K562 (cell line): ENCODE data around the gene RESP18. TPM values are rescaled to one million over a fixed set of nuclear protein-coding genes. Genes with fewer than 3 reads are reported as not detected.

Experiments
- ATAC-seq: fragments of 200-7000 bp; cut with Tn5 transposase; 3 replicates; pipeline ENCODE4 v1.9.1; 2020; ENCODE audit warnings: moderate library complexity
- BruUV-seq: library from RNA; stranded (reverse); fragments of 400-500 nt; replicated peaks from 2 replicates; lab custom pipeline; 2021; lab: Mats Ljungman, UMichigan
- CTCF ChIA-PET: fragments of 300-600 bp; formaldehyde crosslinking; extraction: SDS; loops from one replicate; lab custom pipeline; 2021; ENCODE audit warnings: low intra/inter-chr PET ratio; lab: Yijun Ruan, JAX
- POLR2A ChIA-PET: fragments of 300-600, 350-650 bp; sonication (Branson Sonifier 250); formaldehyde crosslinking; extraction: SDS; loops from one replicate; lab custom pipeline; 2021; ENCODE audit warnings: antibody characterized with exemption, inconsistent platforms; lab: Yijun Ruan, JAX
- DNase-seq, 4 experiments: peaks; one replicate each; pipeline versions ENCODE4 v3.0.0 to v3.0.0-alpha.2; 2011 to 2018; ENCODE audit warnings: low spot score in 3 of 4, mixed read lengths in 3 of 4; ENCODE audit errors: extremely low read depth in 1 of 4
- FAIRE-seq: peaks from 2 replicates; lab custom pipeline; 2011; peaks lifted over from hg19 to GRCh38; lab: Jason Lieb, UNC
- H2AFZ ChIP-seq: 2 replicates; pipeline ENCODE4 v1.6.0; 2011; ENCODE audit warnings: low read depth, low read length, control low read depth, inconsistent platforms
- H3K27ac ChIP-seq: fragments of 200-600 bp; 3 replicates; pipeline ENCODE4 v1.8.0; 2011; ENCODE audit warnings: low read depth, mild to moderate bottlenecking, control low read depth, inconsistent platforms, low read length, moderate library complexity, mixed read lengths; ENCODE audit errors: extremely low read depth
- H3K27me3 ChIP-seq, 2 experiments: fragments of 300-600 bp in 1 of 2; 2 replicates in 1 of 2; 3 replicates in 1 of 2; pipeline versions ENCODE4 v1.6.0 to v1.8.0; 2011; ENCODE audit warnings: inconsistent platforms in 2 of 2, low read length in 2 of 2, mild to moderate bottlenecking in 1 of 2, mixed read lengths in 1 of 2, moderate library complexity in 1 of 2; ENCODE audit not compliant: control insufficient read depth in 2 of 2, insufficient read depth in 2 of 2
- H3K36me3 ChIP-seq: fragments of 300-600 bp; 3 replicates; pipeline ENCODE4 v1.8.0; 2011; ENCODE audit warnings: mild to moderate bottlenecking, low read length, inconsistent platforms; ENCODE audit not compliant: control insufficient read depth, insufficient read depth
- H3K4me1 ChIP-seq, 2 experiments: fragments of 200-600 bp in 1 of 2; replicated peaks in 1 of 2; 2 replicates in 1 of 2; 3 replicates in 1 of 2; pipeline versions ENCODE4 v1.5.1 to v1.8.0; 2011; ENCODE audit warnings: inconsistent platforms in 2 of 2, low read length in 2 of 2, mild to moderate bottlenecking in 1 of 2, mixed read lengths in 1 of 2, moderate library complexity in 1 of 2; ENCODE audit not compliant: control insufficient read depth in 2 of 2, insufficient read depth in 2 of 2
- H3K4me2 ChIP-seq: 2 replicates; pipeline ENCODE4 v1.6.1; 2011; ENCODE audit warnings: low read length, control low read depth, inconsistent platforms, mixed read lengths; ENCODE audit not compliant: insufficient read depth
- H3K4me3 ChIP-seq: fragments of 200-600 bp; sonication (generic), shearing (Covaris generic); 2 replicates; pipeline ENCODE4 v1.5.1; 2016; ENCODE audit warnings: control low read depth, inconsistent platforms
- H3K79me2 ChIP-seq: fragments of 200-600 bp; 3 replicates; pipeline ENCODE4 v1.8.0; 2011; ENCODE audit warnings: low read length, inconsistent platforms; ENCODE audit not compliant: control insufficient read depth, insufficient read depth
- H3K9ac ChIP-seq, 2 experiments: 2 replicates each; pipeline versions ENCODE4 v1.6.0 to v1.6.1; 2011; ENCODE audit warnings: low read depth in 2 of 2, low read length in 2 of 2, control low read depth in 1 of 2, inconsistent platforms in 1 of 2, mild to moderate bottlenecking in 1 of 2, mixed read lengths in 1 of 2; ENCODE audit not compliant: insufficient read depth in 1 of 2
- H3K9me1 ChIP-seq: one replicate; pipeline ENCODE4 v1.6.0; 2011; ENCODE audit warnings: inconsistent platforms, mild to moderate bottlenecking, low read length, moderate library complexity; ENCODE audit not compliant: control insufficient read depth, insufficient read depth
- H3K9me3 ChIP-seq: replicated peaks from 2 replicates; pipeline ENCODE4 v1.5.1; 2011; ENCODE audit warnings: low read depth, low read length, inconsistent platforms; ENCODE audit not compliant: control insufficient read depth, insufficient read depth
- H4K20me1 ChIP-seq: replicated peaks from 2 replicates; pipeline ENCODE4 v1.6.1; 2011; ENCODE audit warnings: low read length, inconsistent platforms, mixed read lengths; ENCODE audit not compliant: control insufficient read depth, insufficient read depth
- BRCA1 ChIP-seq, 2 experiments: fragments of 450-650 bp in 1 of 2; sonication (generic) in 1 of 2; formaldehyde crosslinking in 1 of 2; IDR thresholded peaks; 2 replicates each; pipeline versions ENCODE4 v1.5.0 to v1.6.1; 2017 to 2020; ENCODE audit warnings: mild to moderate bottlenecking in 1 of 2, missing genetic modification reagents in 1 of 2
- CHD2 ChIP-seq: IDR thresholded peaks from 2 replicates; pipeline ENCODE4 v1.6.1; 2011; ENCODE audit warnings: low read depth, low read length
- CXXC5 ChIP-seq: fragments of 250-450 bp; sonication (Bioruptor Pico); IDR thresholded peaks from 2 replicates; pipeline ENCODE4 v1.8.0; 2022; ENCODE audit warnings: inconsistent platforms, mild to moderate bottlenecking, moderate library complexity
- IFI16 ChIP-seq: fragments of 250-450 bp; sonication (Bioruptor Pico); IDR thresholded peaks from 2 replicates; pipeline ENCODE4 v2.1.2; 2022; ENCODE audit warnings: mild to moderate bottlenecking, inconsistent platforms
- NELFE ChIP-seq: IDR thresholded peaks from 2 replicates; pipeline ENCODE4 v1.6.1; 2011; ENCODE audit warnings: mild to moderate bottlenecking; ENCODE audit not compliant: insufficient read depth, insufficient read length
- PTTG1 ChIP-seq: fragments of 450-650 bp; IDR thresholded peaks from 2 replicates; pipeline ENCODE4 v1.6.1; 2016; ENCODE audit warnings: low read depth, mild to moderate bottlenecking, missing genetic modification characterization, missing compliant biosample characterization
- RBM39 ChIP-seq: fragments of 200-400 bp; formaldehyde crosslinking; optimal IDR thresholded peaks from 2 replicates; pipeline ENCODE3; 2018; ENCODE audit warnings: low read depth, low read length
- SREBF2 ChIP-seq: sonication (generic); formaldehyde crosslinking; IDR thresholded peaks from 2 replicates; pipeline ENCODE4 v1.4.0; 2020; ENCODE audit warnings: mild to moderate bottlenecking, missing genetic modification reagents
- TCF3 ChIP-seq: sonication (generic); formaldehyde crosslinking; IDR thresholded peaks from 2 replicates; pipeline ENCODE4 v1.4.0; 2020; ENCODE audit warnings: mild to moderate bottlenecking, missing genetic modification reagents
- ZFP91 ChIP-seq: sonication (generic); formaldehyde crosslinking; IDR thresholded peaks from 2 replicates; pipeline ENCODE4 v1.8.0; 2022; ENCODE audit warnings: mild to moderate bottlenecking, missing genetic modification reagents
- ZNF395 ChIP-seq: fragments of 200-800 bp; sonication (Bioruptor generic); IDR thresholded peaks from 2 replicates; pipeline ENCODE4 v1.6.1; 2017; ENCODE audit warnings: missing genetic modification characterization, missing compliant biosample characterization
- ZNF551 ChIP-seq: fragments of 250-450 bp; sonication (Bioruptor Pico); IDR thresholded peaks from 2 replicates; pipeline ENCODE4 v1.5.0; 2021; ENCODE audit warnings: mild to moderate bottlenecking, moderate library complexity
- ZNF561 ChIP-seq: fragments of 450-650 bp; formaldehyde crosslinking; conservative IDR thresholded peaks from 2 replicates; pipeline ENCODE4 v1.4.0; 2020; ENCODE audit warnings: mild to moderate bottlenecking, moderate library complexity
- WGBS: fragments of 100-300 bp; shearing (Covaris generic); methylation state at CpG from one replicate; pipeline ENCODE4 v1.1.6; 2016; ENCODE audit warnings: low coverage, mixed read lengths; ENCODE audit not compliant: insufficient coverage; ENCODE audit errors: missing lambda C conversion rate; 5-methylcytosine and 5-hydroxymethylcytosine counted together
- in situ Hi-C: fragments of 300-500 bp; cut with MboI; formaldehyde crosslinking; loops from 4 replicates; pipeline ENCODE4 v1.15.0; 2018; ENCODE audit warnings: inconsistent platforms, mixed read lengths
- intact Hi-C: fragments of 100-400 bp; cut with micrococcal nuclease; formaldehyde crosslinking; loops from 2 replicates; pipeline ENCODE4 v1.14.2; 2022
- polyA plus RNA-seq, 8 experiments: library from polyadenylated mRNA; depleted of rRNA in 4 of 8; stranded (reverse) in 5 of 8; unstranded in 3 of 8; fragments of >200 nt; fragmentation: Nextera tagmentation in 2 of 8; fragmentation: Illumina TruSeq in 1 of 8; extraction: Ambion mirVana in 2 of 8; extraction: Trizol in 1 of 8; gene quantifications; 2 replicates each; pipeline versions ENCODE4 v1.2.1 to v1.2.3, GENCODE V29; 2011 to 2014; ENCODE audit warnings: inconsistent platforms in 1 of 8, missing spikeins in 1 of 8
- total RNA-seq, 7 experiments: library from RNA; depleted of rRNA in 6 of 7; stranded (reverse); fragments of >200 nt in 6 of 7; fragmentation: Illumina TruSeq in 2 of 7; extraction: Trizol in 2 of 7; gene quantifications; 2 replicates each; pipeline versions ENCODE4 v1.2.1 to v1.2.3, GENCODE V29; 2011 to 2021; ENCODE audit warnings: low replicate concordance in 1 of 7

The RESP18 gene
- total and polyA plus RNA-seq, 9 of the 15 experiments (the other 6 are each of a cell fraction or from before 2014, with no cell fraction given) = not detected

- POLR2A ChIA-PET = interaction anchor here (1.9 kb wide), 1 partner anchor 13 kb away, joined by 6 read pairs; the partner anchor contains the start of gene DNAJB2
- no peaks in the 10 kb centered on the region for H3K36me3 ChIP-seq
- H2AFZ ChIP-seq = no peak overlapping the region
- H4K20me1 ChIP-seq = no peaks in the 10 kb centered on the region
- H3K4me3 ChIP-seq = no peak overlapping the region
- DNase-seq = no peak
- WGBS = 94% methylated on average over 3 of the region's 9 CpGs
- peaks cover 31 to 62% of the 10 kb centered on the region in 2 experiments for H3K4me1 ChIP-seq
- no peaks in the 10 kb centered on the region for H3K27me3 ChIP-seq
- H3K9me1 ChIP-seq = no peaks in the 10 kb centered on the region
- H3K27ac ChIP-seq = no peak overlapping the region
- H3K4me2 ChIP-seq = no peak overlapping the region
- TF ChIP-seq SREBF2 (CRISPR knock-in tag) = no peak
- TF ChIP-seq IFI16 (CRISPR knock-in tag) = no peak
- TF ChIP-seq CHD2 = no peak
- TF ChIP-seq CXXC5 (CRISPR knock-in tag) = no peak
- TF ChIP-seq, all 486 proteins: peak for 0
- no peak for FAIRE-seq
- BruUV-seq = no TSS peak
- no peak overlapping the region for H3K9ac ChIP-seq
- no peaks in the 10 kb centered on the region for H3K79me2 ChIP-seq
- intact Hi-C loops = no loop called here
- no peak for ATAC-seq
- no peaks in the 10 kb centered on the region for H3K9me3 ChIP-seq
- in situ Hi-C loops = loop anchor here (5.0 kb wide), 1 partner anchor 120 kb away; the partner anchor contains the start of gene SLC23A3
- CTCF ChIA-PET = no interaction called here
Observed at GRCh38 chr2:219292616-219293015, 39.9 kb downstream of the RESP18 start.

- H3K4me1 ChIP-seq = peaks cover 36 to 64% of the 10 kb centered on the region in 2 experiments
- ChIA-PET POLR2A (interaction anchor here (1.2 to 1.9 kb wide), 2 partner anchors 13 to 16 kb away, joined by 3 to 6 read pairs; partner anchors contain the start of gene DNAJB2), CTCF (no interaction called here)
- no peaks in the 10 kb centered on the region for H3K27me3 ChIP-seq
- H3K9me3 ChIP-seq = no peaks in the 10 kb centered on the region
- no peak overlapping the region for H3K4me3 ChIP-seq
- in situ Hi-C loops (loop anchor here (5.0 kb wide), 1 partner anchor 120 kb away; the partner anchor contains the start of gene SLC23A3), intact Hi-C loops (no loop called here)
- FAIRE-seq (no peak), DNase-seq (no peak), ATAC-seq (no peak)
- no TSS peak for BruUV-seq
- no peak overlapping the region; a peak in 1 of 4 replicates for H3K9ac ChIP-seq
- H3K79me2 ChIP-seq = no peaks in the 10 kb centered on the region
- no peak overlapping the region for H3K4me2 ChIP-seq
- WGBS = 54% methylated on average over 2 of the region's 4 CpGs
- H4K20me1 ChIP-seq = no peaks in the 10 kb centered on the region
- H3K27ac ChIP-seq = no peak overlapping the region
- H2AFZ ChIP-seq = no peak overlapping the region
- H3K36me3 ChIP-seq = no peaks in the 10 kb centered on the region
- no peaks in the 10 kb centered on the region for H3K9me1 ChIP-seq
- TF ChIP-seq ZNF395 = no peak
- no peak for TF ChIP-seq ZNF561 (CRISPR knock-in tag)
- no peak for TF ChIP-seq PTTG1 (tag)
- no peak for TF ChIP-seq TCF3 (CRISPR knock-in tag)
- TF ChIP-seq NELFE = no peak
- no peak for TF ChIP-seq RBM39
- TF ChIP-seq BRCA1 (IDR thresholded peaks at IDR 0.05) = no peak
- TF ChIP-seq BRCA1 (CRISPR knock-in tag; IDR thresholded peaks at IDR 0.05) = no peak
- no peak for TF ChIP-seq ZFP91 (CRISPR knock-in tag)
- TF ChIP-seq ZNF551 (CRISPR knock-in tag) = no peak
Observed at GRCh38 chr2:219291910-219292490, 40.5 kb downstream of the RESP18 start.
